Astrocyte of the cerebellum (primary cell): ENCODE data around the gene UQCRC1.

Experiments
- DNase-seq: peaks from one replicate; pipeline ENCODE4 v3.0.0-alpha.2; 2011; ENCODE audit warnings: low read depth
- H3K4me3 ChIP-seq: 2 replicates; pipeline ENCODE4 v1.5.1; 2011; ENCODE audit warnings: mild to moderate bottlenecking, low read depth, low read length, moderate library complexity
- in situ Hi-C: cut with HindIII; loops from 2 replicates; pipeline ENCODE4 v1.10.0; 2017; ENCODE audit warnings: low sequenced_read_pairs
- TF ChIP-seq, protein P1 (sequence below): IDR thresholded peaks from 2 replicates; pipeline ENCODE4 v1.5.1; 2012; ENCODE audit warnings: low read length, low read depth, moderate library complexity, mild to moderate bottlenecking; ENCODE audit errors: missing control alignments

Gene UQCRC1

DNA sequence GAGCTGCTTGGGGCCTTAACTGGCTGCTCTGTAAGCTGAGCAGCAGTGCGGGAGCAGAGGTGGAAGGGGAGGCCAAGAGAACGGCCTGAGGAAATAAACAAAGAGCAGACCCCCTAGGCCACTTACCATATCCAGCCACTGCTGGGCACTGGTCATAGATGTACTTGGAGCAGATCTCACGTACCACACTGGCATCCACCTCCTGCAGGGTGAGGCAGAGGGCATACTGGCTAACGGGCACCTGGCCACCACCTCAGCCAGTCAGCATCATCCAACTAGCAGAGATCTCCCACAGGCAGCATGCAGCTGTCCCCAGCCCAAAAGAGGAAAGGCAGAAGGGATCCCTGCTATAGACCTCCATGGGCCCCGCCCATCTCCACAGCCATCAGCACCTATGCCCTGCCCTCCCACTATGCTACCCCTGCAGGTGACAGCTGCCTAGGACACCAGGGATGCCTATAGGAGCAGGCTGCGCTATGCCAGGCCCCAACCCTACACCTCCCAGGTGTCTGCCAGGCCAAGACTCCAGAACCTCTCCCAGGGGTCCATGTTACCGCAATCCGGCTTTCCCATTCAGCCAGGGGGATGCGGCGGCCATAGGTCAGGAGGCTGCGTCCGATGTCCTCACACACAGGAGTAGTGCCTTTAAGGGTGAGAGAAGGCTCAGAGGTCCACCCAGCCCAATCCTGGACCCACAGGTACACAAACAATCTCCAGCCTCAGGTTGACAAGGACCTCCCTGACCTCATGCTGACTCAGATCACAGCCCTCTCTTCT is 9.7 kb downstream of the UQCRC1 start:
- no peak overlapping the region for H3K4me3 ChIP-seq
- TF ChIP-seq, protein P1, sequence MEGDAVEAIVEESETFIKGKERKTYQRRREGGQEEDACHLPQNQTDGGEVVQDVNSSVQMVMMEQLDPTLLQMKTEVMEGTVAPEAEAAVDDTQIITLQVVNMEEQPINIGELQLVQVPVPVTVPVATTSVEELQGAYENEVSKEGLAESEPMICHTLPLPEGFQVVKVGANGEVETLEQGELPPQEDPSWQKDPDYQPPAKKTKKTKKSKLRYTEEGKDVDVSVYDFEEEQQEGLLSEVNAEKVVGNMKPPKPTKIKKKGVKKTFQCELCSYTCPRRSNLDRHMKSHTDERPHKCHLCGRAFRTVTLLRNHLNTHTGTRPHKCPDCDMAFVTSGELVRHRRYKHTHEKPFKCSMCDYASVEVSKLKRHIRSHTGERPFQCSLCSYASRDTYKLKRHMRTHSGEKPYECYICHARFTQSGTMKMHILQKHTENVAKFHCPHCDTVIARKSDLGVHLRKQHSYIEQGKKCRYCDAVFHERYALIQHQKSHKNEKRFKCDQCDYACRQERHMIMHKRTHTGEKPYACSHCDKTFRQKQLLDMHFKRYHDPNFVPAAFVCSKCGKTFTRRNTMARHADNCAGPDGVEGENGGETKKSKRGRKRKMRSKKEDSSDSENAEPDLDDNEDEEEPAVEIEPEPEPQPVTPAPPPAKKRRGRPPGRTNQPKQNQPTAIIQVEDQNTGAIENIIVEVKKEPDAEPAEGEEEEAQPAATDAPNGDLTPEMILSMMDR, result no peak
- in situ Hi-C loops, result no loop called here
- DNase-seq, result no peak

DNA sequence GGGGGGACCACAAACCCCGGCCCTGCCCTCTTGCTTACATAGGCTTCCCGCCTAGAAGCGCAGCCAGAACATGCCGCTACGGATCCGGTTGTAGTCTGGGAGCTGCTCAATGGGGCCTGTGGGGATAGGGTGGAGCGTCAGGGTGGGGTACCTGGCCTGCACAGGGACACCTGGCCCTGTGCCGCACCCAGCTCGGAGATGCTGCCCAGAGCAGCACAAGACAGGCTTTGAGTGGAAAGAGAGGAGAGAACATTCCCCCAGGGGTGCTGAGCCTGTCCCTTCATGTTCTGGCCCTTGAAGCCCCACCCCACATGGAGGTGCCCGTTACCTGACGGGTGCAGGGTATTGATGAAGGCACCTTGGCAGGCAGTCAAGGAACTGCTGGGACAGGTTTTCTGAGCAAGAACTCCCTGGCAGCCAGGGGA is 10.4 kb downstream of the UQCRC1 start:
- TF ChIP-seq, protein P1, result no peak
- DNase-seq, result no peak
- H3K4me3 ChIP-seq, result no peak overlapping the region
- in situ Hi-C loops, result no loop called here

DNA sequence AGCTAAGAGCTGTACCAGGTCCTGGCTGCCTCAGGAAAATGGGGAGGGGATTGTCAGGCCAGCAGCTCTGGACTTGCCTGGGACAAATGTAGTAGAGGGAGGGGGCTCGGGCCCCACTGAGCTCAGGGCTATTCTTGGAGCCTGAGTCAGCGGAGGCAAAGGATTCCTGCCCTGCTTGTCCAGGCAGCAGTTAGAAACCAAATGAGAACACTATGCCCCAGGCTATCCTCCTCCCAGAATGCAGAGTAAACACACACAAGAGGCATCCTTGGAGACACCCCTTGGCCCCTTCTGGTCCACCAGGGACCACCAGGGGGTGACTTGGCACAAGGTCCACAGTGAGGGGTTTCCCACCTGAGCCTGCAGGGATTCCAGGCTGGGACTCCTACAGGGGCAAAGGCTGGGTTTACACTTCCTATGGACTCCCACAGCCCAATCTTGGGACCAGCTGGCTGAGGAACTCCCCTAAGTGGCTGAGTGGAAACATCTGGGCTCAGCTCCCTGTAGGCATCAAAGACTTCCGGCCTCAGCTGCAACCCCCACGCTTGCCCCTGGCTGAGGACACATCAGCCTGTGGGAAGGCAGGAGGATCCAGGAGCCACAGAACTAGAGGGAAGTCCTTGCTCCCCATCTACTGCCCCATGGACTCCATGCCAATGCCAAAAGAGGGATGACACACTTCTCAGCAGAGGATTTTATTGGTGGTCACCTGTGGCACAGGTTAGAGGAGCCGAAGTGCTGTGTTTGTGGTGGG is 10.9 kb downstream of the UQCRC1 start:
- TF ChIP-seq, protein P1, result no peak
- H3K4me3 ChIP-seq, result no peak overlapping the region
- DNase-seq, result peak; percentile 67
- in situ Hi-C loops, result no loop called here

DNA sequence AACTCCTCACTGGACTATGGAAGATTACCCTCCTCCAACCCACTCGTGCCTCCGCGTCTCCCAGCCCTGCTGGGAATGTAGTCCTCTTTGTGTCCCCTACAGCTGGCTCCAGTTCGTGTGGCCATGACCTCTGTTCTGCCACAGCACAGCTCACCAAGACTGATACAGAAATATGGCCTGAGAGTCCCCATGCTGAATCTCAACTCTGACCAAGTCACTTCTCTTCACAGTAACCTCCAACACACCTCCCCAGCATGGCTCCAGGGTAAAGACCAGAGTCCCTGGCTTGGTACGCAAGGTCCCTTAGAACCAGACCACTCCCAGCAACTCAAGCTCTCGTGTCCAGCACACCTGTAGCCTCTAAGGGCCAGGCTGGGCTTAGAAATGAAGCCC is 12.0 kb downstream of the UQCRC1 start:
- TF ChIP-seq, protein P1, result no peak
- DNase-seq, result no peak
- in situ Hi-C loops, result no loop called here
- no peak overlapping the region for H3K4me3 ChIP-seq

DNA sequence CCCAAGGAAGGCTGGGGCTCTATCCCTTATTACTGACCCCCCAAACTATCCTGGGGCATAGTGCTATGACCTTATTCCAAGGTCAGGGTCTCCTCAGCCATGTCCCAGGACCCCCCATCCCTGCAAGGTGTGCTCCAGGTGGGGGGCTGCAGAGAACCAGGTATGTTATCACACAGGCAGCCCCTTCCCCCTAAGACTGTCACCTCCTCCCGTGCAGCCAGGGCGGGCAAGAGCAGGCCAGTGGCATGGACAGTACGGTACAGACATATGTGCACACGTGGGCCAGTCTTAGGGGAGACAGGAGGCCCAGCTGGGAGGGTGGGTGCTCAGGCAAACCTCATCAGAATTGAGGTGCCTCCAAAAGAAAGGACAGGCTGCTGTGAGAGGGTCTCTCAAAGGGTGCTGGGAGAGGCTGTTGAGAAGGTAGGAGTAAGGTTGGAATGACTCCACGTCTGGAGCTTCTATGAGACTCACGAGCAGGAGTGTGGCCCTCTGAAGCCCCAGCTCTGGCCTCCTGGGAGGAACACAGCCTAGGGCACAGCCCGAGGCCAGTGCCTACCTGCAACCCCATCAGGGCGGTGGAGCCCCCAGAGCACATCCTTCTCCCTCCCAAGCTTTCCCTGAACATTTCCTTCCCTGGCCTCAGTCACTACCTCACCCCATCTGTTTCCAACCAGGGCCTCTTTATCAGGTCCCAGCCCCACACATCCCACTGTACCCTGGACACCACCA is 12.6 kb downstream of the UQCRC1 start:
- no peak for DNase-seq
- in situ Hi-C loops, result no loop called here
- H3K4me3 ChIP-seq, result no peak overlapping the region
- TF ChIP-seq, protein P1, result no peak

DNA sequence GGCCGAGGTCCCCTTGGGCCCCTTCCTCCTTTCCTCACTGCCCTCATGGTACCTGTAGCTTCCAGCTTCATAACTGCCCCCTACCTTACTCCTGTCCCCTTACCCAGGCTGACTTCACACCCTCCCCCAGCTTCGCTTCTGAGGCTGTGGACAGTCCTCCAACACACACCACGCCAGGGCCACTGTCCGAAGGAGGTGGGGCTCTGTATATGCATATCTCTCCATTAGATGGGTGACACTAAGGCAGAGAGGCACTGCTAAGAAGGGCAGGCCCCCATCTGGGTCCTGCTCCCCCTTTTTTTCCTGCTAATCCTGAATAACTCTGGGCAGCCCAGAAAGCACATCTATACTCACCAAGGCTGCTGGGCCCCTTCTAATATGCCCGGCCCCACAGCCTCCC is 13.3 kb downstream of the UQCRC1 start:
- DNase-seq, result no peak
- TF ChIP-seq, protein P1, result no peak
- H3K4me3 ChIP-seq, result no peak overlapping the region
- in situ Hi-C loops, result no loop called here
